ENCODE measurements around the gene SHOC1.

DNA sequence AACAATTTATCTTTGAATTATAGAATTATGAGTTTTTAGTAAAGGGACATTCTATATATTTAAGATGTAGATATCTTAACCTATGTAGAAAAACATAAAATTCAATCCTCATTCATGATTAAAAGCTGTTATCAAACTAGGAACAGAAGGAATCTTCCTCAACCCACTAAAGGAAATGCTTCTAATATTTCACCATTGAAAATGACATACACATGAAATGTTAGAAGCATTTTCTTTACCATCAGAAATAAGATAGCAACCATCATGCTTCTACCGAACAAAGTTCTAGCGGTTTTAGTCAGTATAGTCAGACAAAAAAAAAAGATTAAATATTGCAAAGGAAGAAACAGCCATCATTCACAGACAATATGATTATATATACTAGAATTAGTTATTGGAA, 32.2 kb downstream of the SHOC1 start:
- TF ChIP-seq, protein P1, sequence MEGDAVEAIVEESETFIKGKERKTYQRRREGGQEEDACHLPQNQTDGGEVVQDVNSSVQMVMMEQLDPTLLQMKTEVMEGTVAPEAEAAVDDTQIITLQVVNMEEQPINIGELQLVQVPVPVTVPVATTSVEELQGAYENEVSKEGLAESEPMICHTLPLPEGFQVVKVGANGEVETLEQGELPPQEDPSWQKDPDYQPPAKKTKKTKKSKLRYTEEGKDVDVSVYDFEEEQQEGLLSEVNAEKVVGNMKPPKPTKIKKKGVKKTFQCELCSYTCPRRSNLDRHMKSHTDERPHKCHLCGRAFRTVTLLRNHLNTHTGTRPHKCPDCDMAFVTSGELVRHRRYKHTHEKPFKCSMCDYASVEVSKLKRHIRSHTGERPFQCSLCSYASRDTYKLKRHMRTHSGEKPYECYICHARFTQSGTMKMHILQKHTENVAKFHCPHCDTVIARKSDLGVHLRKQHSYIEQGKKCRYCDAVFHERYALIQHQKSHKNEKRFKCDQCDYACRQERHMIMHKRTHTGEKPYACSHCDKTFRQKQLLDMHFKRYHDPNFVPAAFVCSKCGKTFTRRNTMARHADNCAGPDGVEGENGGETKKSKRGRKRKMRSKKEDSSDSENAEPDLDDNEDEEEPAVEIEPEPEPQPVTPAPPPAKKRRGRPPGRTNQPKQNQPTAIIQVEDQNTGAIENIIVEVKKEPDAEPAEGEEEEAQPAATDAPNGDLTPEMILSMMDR (IDR thresholded peaks at IDR 0.05) = no peak
- TF ChIP-seq EZH2 (IDR thresholded peaks at IDR 0.05; ENCODE audit: borderline replicate concordance, insufficient read depth, low read depth, low read length, poor library complexity, severe bottlenecking) = no peak

Data from B cell (primary cell).